Measurements from ENCODE around the gene SPINK1. TPM values are rescaled to one million over a fixed set of nuclear protein-coding genes. Genes with fewer than 3 reads are reported as not detected.

The SPINK1 gene
- polyA plus RNA-seq, 1 donor (not counting 4 experiments of a cell fraction or from before 2014, with no cell fraction given), result 0.17 TPM

- FAIRE-seq (no peak), DNase-seq (ENCODE audit: low read depth, low spot score) (no peak)
- Histone ChIP-seq H3K9me3 (ENCODE audit: control insufficient read depth, low read depth, low read length) (no peaks in the 10 kb centered on the region), H2AFZ (ENCODE audit: control insufficient read depth, low read length) (no peak overlapping the region), H3K36me3 (ENCODE audit: control insufficient read depth in 2 of 2, extremely low read depth in 1 of 2, insufficient read depth in 2 of 2, low read length in 2 of 2) (no peaks in the 10 kb centered on the region), H3K9me1 (ENCODE audit: control insufficient read depth, extremely low read depth, insufficient read depth, low read length) (no peaks in the 10 kb centered on the region), H3K79me2 (ENCODE audit: control insufficient read depth, insufficient read depth, low read length) (no peaks in the 10 kb centered on the region), H4K20me1 (ENCODE audit: control insufficient read depth, extremely low read depth, insufficient read depth, low read length) (no peaks in the 10 kb centered on the region), H3K9ac (ENCODE audit: control insufficient read depth, extremely low read depth, insufficient read depth, low read length) (no peak overlapping the region), H3K4me2 (ENCODE audit: control insufficient read depth, extremely low read depth, insufficient read depth, low read depth, low read length) (no peak overlapping the region), H3K27ac (ENCODE audit: control insufficient read depth, insufficient read depth, low read length) (no peak overlapping the region), H3K4me1 (ENCODE audit: control insufficient read depth, extremely low read depth, insufficient read depth, low read length) (no peaks in the 10 kb centered on the region), H3K27me3 (ENCODE audit: control insufficient read depth, extremely low read depth, insufficient read depth, low read length) (no peaks in the 10 kb centered on the region), H3K4me3 (ENCODE audit: control insufficient read depth in 2 of 3, extremely low read depth in 1 of 3, insufficient read depth in 2 of 3, low read depth in 1 of 3, low read length in 3 of 3) (no peak overlapping the region)
- dilution Hi-C loops (cut with MboI; ENCODE audit: extremely low pct_ligation_motif_present, low sequenced_read_pairs), result no loop called here
- TF ChIP-seq CTCF (optimal IDR thresholded peaks at IDR 0.05 in 1 of 3, IDR thresholded peaks at IDR 0.05 in 1 of 3, conservative IDR thresholded peaks at IDR 0.05 in 1 of 3; ENCODE audit: extremely low read depth in 1 of 3, insufficient read depth in 2 of 3, low read length in 3 of 3) (no peak), EZH2 (IDR thresholded peaks at IDR 0.05; ENCODE audit: low read length) (no peak)
These were observed 41.7 kb downstream of the SPINK1 start for GRCh38 chr5:147789820-147790219.

- no peak overlapping the region for H2AFZ ChIP-seq (ENCODE audit: control insufficient read depth, low read length)
- H3K4me3 ChIP-seq (ENCODE audit: control insufficient read depth in 2 of 3, extremely low read depth in 1 of 3, insufficient read depth in 2 of 3, low read depth in 1 of 3, low read length in 3 of 3), result no peak overlapping the region
- DNase-seq (ENCODE audit: low read depth, low spot score) (no peak), FAIRE-seq (no peak)
- no peaks in the 10 kb centered on the region for H3K36me3 ChIP-seq (ENCODE audit: control insufficient read depth in 2 of 2, extremely low read depth in 1 of 2, insufficient read depth in 2 of 2, low read length in 2 of 2)
- H3K27ac ChIP-seq (ENCODE audit: control insufficient read depth, insufficient read depth, low read length), result no peak overlapping the region
- H3K9ac ChIP-seq (ENCODE audit: control insufficient read depth, extremely low read depth, insufficient read depth, low read length), result no peak overlapping the region
- no peaks in the 10 kb centered on the region for H3K9me1 ChIP-seq (ENCODE audit: control insufficient read depth, extremely low read depth, insufficient read depth, low read length)
- no peaks in the 10 kb centered on the region for H3K9me3 ChIP-seq (ENCODE audit: control insufficient read depth, low read depth, low read length)
- TF ChIP-seq EZH2 (IDR thresholded peaks at IDR 0.05; ENCODE audit: low read length) (no peak), CTCF (optimal IDR thresholded peaks at IDR 0.05 in 1 of 3, IDR thresholded peaks at IDR 0.05 in 1 of 3, conservative IDR thresholded peaks at IDR 0.05 in 1 of 3; ENCODE audit: extremely low read depth in 1 of 3, insufficient read depth in 2 of 3, low read length in 3 of 3) (no peak)
- no peak overlapping the region for H3K4me2 ChIP-seq (ENCODE audit: control insufficient read depth, extremely low read depth, insufficient read depth, low read depth, low read length)
- H3K4me1 ChIP-seq (ENCODE audit: control insufficient read depth, extremely low read depth, insufficient read depth, low read length), result no peaks in the 10 kb centered on the region
- H4K20me1 ChIP-seq (ENCODE audit: control insufficient read depth, extremely low read depth, insufficient read depth, low read length), result no peaks in the 10 kb centered on the region
- H3K79me2 ChIP-seq (ENCODE audit: control insufficient read depth, insufficient read depth, low read length), result no peaks in the 10 kb centered on the region
- dilution Hi-C loops (cut with MboI; ENCODE audit: extremely low pct_ligation_motif_present, low sequenced_read_pairs), result no loop called here
- no peaks in the 10 kb centered on the region for H3K27me3 ChIP-seq (ENCODE audit: control insufficient read depth, extremely low read depth, insufficient read depth, low read length)
These were observed 43.4 kb downstream of the SPINK1 start for GRCh38 chr5:147788023-147788422.
